ENCODE measurements around the gene SLC25A21. TPM values are rescaled to one million over a fixed set of nuclear protein-coding genes. Genes with fewer than 3 reads are reported as not detected.

Gene SLC25A21
- total and polyA plus RNA-seq, 10 donors, result 0.06 to 1.1 (median 0.22) TPM; not detected in 2

- H3K9me3 ChIP-seq, result peaks cover 0 to 16% (median 9%) of the 10 kb centered on the region in 8 donors
- intact Hi-C loops (cut with DNase I; ENCODE audit: low total_unique reads), result no loop called here
- no peak for DNase-seq
- WGBS, 5 donors, result 61 to 71% (median 64%) methylated on average over 4 of the region's 4 CpGs
- H3K36me3 ChIP-seq, result no peaks in the 10 kb centered on the region
- no peak overlapping the region for H3K27ac ChIP-seq
- TF ChIP-seq POLR2AphosphoS5 (IDR thresholded peaks at IDR 0.05) (no peak), POLR2A (IDR thresholded peaks at IDR 0.05) (no peak), CTCF (IDR thresholded peaks at IDR 0.05 in 8 of 11, conservative IDR thresholded peaks at IDR 0.05 in 3 of 11) (no peak)
- no peaks in the 10 kb centered on the region for H3K4me1 ChIP-seq
- H3K27me3 ChIP-seq (replicated peaks in 1 of 7), result no peaks in the 10 kb centered on the region
- no peak overlapping the region for H3K4me3 ChIP-seq
These were observed 53.6 kb downstream of the SLC25A21 start for GRCh38 chr14:37118673-37119366.

- no peak for DNase-seq
- Histone ChIP-seq H3K27ac (no peak overlapping the region), H3K27me3 (replicated peaks in 1 of 7) (no peaks in the 10 kb centered on the region), H3K4me1 (no peaks in the 10 kb centered on the region), H3K36me3 (no peaks in the 10 kb centered on the region), H3K4me3 (no peak overlapping the region), H3K9me3 (peaks cover 0 to 18% (median 9%) of the 10 kb centered on the region in 8 donors)
- intact Hi-C loops (cut with DNase I; ENCODE audit: low total_unique reads), result no loop called here
- no peak for TF ChIP-seq POLR2AphosphoS5 (IDR thresholded peaks at IDR 0.05)
- no peak for TF ChIP-seq CTCF (IDR thresholded peaks at IDR 0.05 in 8 of 11, conservative IDR thresholded peaks at IDR 0.05 in 3 of 11)
- TF ChIP-seq POLR2A (IDR thresholded peaks at IDR 0.05), result no peak
- WGBS, 5 donors, result 76 to 80% (median 78%) methylated on average over 5 of the region's 5 CpGs
These were observed 55.2 kb downstream of the SLC25A21 start for GRCh38 chr14:37116933-37117849.

- Histone ChIP-seq H3K9me3 (peaks cover 0 to 19% (median 9%) of the 10 kb centered on the region in 8 donors), H3K4me3 (no peak overlapping the region), H3K36me3 (no peaks in the 10 kb centered on the region), H3K4me1 (no peaks in the 10 kb centered on the region), H3K27me3 (replicated peaks in 1 of 7) (no peaks in the 10 kb centered on the region), H3K27ac (no peak overlapping the region)
- TF ChIP-seq POLR2A (IDR thresholded peaks at IDR 0.05) (no peak), POLR2AphosphoS5 (IDR thresholded peaks at IDR 0.05) (no peak), CTCF (IDR thresholded peaks at IDR 0.05 in 8 of 11, conservative IDR thresholded peaks at IDR 0.05 in 3 of 11) (no peak)
- WGBS, 5 donors, result 71 to 89% (median 79%) methylated on average over 1 of the region's 1 CpG
- intact Hi-C loops (cut with DNase I; ENCODE audit: low total_unique reads), result no loop called here
- no peak for DNase-seq
These were observed 57.0 kb downstream of the SLC25A21 start for GRCh38 chr14:37115406-37115805.

GRCh38 chr14:37114559-37114958, 57.8 kb downstream of the SLC25A21 start:
- DNase-seq, result no peak
- TF ChIP-seq POLR2A (IDR thresholded peaks at IDR 0.05) (no peak), CTCF (IDR thresholded peaks at IDR 0.05 in 8 of 11, conservative IDR thresholded peaks at IDR 0.05 in 3 of 11) (no peak), POLR2AphosphoS5 (IDR thresholded peaks at IDR 0.05) (no peak)
- H3K4me3 ChIP-seq, result no peak overlapping the region
- no peaks in the 10 kb centered on the region for H3K27me3 ChIP-seq (replicated peaks in 1 of 7)
- no peak overlapping the region for H3K27ac ChIP-seq
- H3K36me3 ChIP-seq, result no peaks in the 10 kb centered on the region
- intact Hi-C loops (cut with DNase I; ENCODE audit: low total_unique reads), result no loop called here
- peaks cover 0 to 19% (median 9%) of the 10 kb centered on the region in 8 donors for H3K9me3 ChIP-seq
- 68 to 82% (median 76%) methylated on average over 3 of the region's 3 CpGs for WGBS, 5 donors
- H3K4me1 ChIP-seq, result no peaks in the 10 kb centered on the region
